A549 treated with dexamethasone at 1 μM for 4 hours (cell line): Measurements from ENCODE around the gene FASTK. TPM values are rescaled to one million over a fixed set of nuclear protein-coding genes. Genes with fewer than 3 reads are reported as not detected.

Source experiments
- total RNA-seq: library from RNA; stranded (reverse); fragments of 200-300 nt; extraction: Qiagen RNA extraction; gene quantifications from 5 replicates; pipeline ENCODE4 v1.2.3, GENCODE V29; 2022

Gene FASTK
- 46.1 to 78.7 TPM (median 71.2 TPM) in 5 replicates for total RNA-seq

GRCh38 chr7:151080522-151081169 is at the start of gene FASTK:
FASTK (minus strand) TSS chr7:151080809; CDS start chr7:151080766, 43 bp downstream.

DNA sequence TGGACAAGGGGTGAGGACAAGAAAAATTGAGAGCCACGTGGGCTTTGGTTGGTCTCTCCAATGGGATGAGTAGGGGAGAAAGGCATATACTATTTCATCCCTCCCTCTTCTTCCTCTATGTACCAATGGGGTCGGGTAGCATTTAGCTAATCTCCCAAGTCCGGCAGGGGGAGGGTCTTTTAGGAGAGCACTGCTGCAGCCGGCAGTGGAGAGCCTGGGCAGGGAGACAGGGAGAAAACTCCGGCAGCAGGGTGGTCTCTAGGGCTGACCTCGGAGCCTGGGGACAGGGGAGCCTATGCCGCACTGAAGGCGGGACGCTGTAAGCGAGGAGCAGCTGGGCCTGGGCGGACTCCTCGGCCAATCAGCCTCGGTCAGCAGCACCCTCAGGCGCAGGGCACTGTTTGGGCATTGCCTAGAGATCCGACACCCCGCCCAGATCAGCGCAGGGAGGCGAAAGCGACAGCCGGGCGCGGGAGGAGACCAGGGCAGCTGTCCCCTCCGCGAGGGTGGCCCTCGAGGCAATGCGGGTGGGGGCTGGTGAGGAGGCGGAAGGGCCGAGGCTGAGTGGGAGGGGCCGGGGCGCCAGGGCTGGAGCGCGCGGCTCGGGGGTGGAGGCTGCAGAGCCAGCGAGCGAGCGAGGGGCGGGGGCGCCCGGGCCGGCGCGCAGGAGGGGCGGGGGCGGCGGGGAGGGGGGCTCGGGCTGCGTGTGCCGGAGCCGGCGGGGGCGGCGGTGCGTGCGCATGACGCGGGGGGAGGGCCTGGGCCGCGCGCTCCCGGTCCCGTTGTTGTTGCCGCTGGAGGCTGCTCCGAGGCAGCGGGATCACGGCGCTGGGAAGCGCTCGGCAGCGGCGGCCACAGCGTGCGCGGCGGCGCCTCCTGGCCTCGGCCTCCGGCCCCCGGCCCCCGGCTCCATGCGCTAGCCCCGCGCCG is 5.3 kb upstream of the FASTK start, which contains the start of gene AGAP3:
TSS of gene AGAP3 (plus strand) at position 785 of the 930 bp plus-strand sequence. CDS start 267 bp downstream, outside the sequence.

DNA sequence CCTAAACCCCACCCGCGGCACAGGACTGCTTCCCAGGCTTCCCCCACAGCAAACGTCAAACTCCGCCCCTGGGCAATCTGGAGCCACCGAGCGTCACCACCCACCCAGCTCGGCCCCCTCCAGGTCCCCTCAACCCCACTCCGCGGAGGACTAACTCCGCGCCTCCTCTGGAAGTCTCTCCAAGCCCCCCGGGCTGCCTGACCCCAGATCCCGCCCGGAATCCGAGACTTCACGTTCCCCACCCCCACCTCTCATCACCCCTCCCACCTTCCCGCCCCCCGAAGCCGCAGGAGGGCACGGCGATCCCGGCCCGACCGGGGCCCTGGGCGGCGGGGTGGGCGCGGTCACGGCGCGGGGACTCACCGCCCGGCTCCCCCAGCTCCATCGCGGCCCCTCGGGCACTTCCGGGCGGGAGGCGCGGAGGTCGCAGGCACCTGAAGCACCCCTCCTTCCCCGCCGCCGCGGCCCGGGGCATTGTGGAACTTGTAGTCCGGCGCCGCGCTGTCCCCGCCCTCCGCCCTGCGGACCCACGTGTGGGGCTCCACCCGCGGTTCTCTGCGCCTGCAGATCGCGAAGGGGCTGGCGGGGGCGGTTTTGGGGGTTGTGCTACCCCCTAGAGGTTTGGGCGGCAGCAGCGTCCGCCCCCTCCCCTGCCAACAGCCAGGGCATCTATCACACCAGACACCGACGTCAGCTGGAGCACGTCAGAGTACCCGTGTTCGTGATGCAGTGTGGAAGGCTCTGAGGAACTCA is 2.6 kb upstream of the FASTK start, which contains the start of gene TMUB1:
TSS of gene TMUB1 (minus strand) at position 423 of the 753 bp plus-strand sequence. CDS start 930 bp downstream, outside the sequence.

GRCh38 chr7:151059367-151060112 is 21.1 kb downstream of the FASTK start, which contains the start of gene SLC4A2:
SLC4A2 (plus strand) TSS chr7:151059589; CDS start chr7:151061988, 2,399 bp downstream.

GRCh38 chr7:151057506-151057988 is 23.1 kb downstream of the FASTK start, which contains the start of gene CDK5:
CDK5 (minus strand) TSS chr7:151057897; CDS start chr7:151057848, 49 bp downstream.

GRCh38 chr7:151047976-151048815 is 32.4 kb downstream of the FASTK start, which contains the start of gene ASIC3:
ASIC3 (plus strand) TSS chr7:151048531; CDS start chr7:151048886, 355 bp downstream.

DNA sequence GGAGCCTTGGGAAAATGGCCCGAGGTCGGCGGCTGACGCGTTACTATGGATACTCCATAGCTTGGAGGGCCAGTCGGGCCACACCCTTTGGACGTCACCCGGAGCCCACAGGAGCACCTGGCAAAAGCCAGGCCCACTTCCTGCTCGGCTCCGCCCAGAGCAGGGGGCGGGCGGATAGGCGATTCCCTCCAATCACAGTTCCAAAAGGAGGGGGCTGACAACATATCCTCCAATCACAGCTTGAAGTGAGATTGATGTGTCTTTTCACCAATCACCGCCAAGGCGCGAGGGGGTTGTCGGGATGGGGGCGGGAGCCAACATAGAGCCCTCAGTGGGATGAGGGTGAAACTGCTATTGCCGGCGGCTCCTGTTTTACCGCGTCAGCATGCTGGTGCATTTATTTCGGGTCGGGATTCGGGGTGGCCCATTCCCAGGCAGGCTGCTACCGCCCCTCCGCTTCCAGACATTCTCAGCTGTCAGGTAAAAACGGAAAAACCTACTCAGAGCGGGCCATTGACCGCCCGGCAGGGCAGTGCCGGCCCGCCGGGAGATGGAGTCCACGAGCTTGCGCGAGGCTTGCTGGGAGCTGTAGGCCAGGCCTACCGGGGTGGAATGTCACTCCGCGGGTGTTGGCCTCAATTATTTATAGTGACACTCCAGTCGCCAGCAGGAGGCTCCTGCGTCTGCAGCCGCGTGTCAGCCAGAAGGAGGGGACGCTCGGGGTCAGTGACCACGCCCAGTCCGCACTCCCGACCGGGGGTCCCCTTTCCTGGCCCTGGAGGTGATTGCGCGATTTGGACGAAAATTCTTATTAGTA is 52.3 kb downstream of the FASTK start, which contains the start of gene ABCB8:
TSS of gene ABCB8 (plus strand) at position 320 of the 817 bp plus-strand sequence. CDS start at position 386, 66 bp downstream.

Other genes with a start within 250 kb of the FASTK start
- 0.08 TPM in 1 of 5 replicates, not detected in the others for gene AOC1, start 228.3 kb downstream of the FASTK start, total RNA-seq
- 3.9 to 6.3 TPM (median 5.7 TPM) in 5 replicates for gene KCNH2, start 102.5 kb downstream of the FASTK start, total RNA-seq
- gene NOS3, start 89.8 kb downstream of the FASTK start, total RNA-seq: 0.22 to 0.70 TPM (median 0.42 TPM) in 5 replicates
- gene ATG9B, start 56.3 kb downstream of the FASTK start, total RNA-seq: 0.39 to 0.69 TPM (median 0.61 TPM) in 5 replicates
- 31.2 to 46.1 TPM (median 43.3 TPM) in 5 replicates for gene ABCB8, start 52.4 kb downstream of the FASTK start, total RNA-seq
- 3.9 to 11.3 TPM (median 9.0 TPM) in 5 replicates for gene ASIC3, start 32.3 kb downstream of the FASTK start, total RNA-seq
- 30.7 to 35.8 TPM (median 31.2 TPM) in 5 replicates for gene CDK5, start 22.9 kb downstream of the FASTK start, total RNA-seq
- gene SLC4A2, start 21.2 kb downstream of the FASTK start, total RNA-seq: 161 to 286 TPM (median 257 TPM) in 5 replicates
- gene TMUB1, start 2.7 kb upstream of the FASTK start, total RNA-seq: 31.3 to 61.4 TPM (median 56.8 TPM) in 5 replicates
- 42.8 to 62.4 TPM (median 57.0 TPM) in 5 replicates for gene AGAP3, start 5.7 kb upstream of the FASTK start, total RNA-seq
- gene GBX1, start 86.9 kb upstream of the FASTK start, total RNA-seq: 0.09 to 0.22 TPM (median 0.13 TPM) in 4 of 5 replicates, not detected in the other
- not detected in 5 replicates for gene ASB10, start 106.4 kb upstream of the FASTK start, total RNA-seq
- gene H2BK1, start 129.7 kb upstream of the FASTK start, total RNA-seq: not detected in 5 replicates
- 53.6 to 63.8 TPM (median 60.7 TPM) in 5 replicates for gene ABCF2, start 146.4 kb upstream of the FASTK start, total RNA-seq
- gene CHPF2, start 151.7 kb upstream of the FASTK start, total RNA-seq: 31.9 to 48.5 TPM (median 41.8 TPM) in 5 replicates
- gene SMARCD3, start 167.9 kb upstream of the FASTK start, total RNA-seq: 7.5 to 9.0 TPM (median 8.6 TPM) in 5 replicates